Omental fat pad (tissue), 4 donors: ENCODE results near the gene SOCS7. TPM values are rescaled to one million over a fixed set of nuclear protein-coding genes. Genes with fewer than 3 reads are reported as not detected.

Source experiments
- ATAC-seq: fragments of 150-250 bp; one replicate; pipeline ENCODE4 v1.9.1; 2016; ENCODE audit warnings: mild to moderate bottlenecking, moderate library complexity; ENCODE audit not compliant: low FRiP score
- DNase-seq: peaks from one replicate; pipeline ENCODE4 v3.0.0-alpha.2; 2019; ENCODE audit warnings: low spot score
- CTCF ChIP-seq, 3 donors: fragments of 450-650 bp; IDR thresholded peaks; one replicate each; pipeline ENCODE4 v1.5.1; 2016 to 2017; ENCODE audit warnings: antibody characterized with exemption in 3 of 3, mild to moderate bottlenecking in 3 of 3, moderate library complexity in 2 of 3
- total RNA-seq, 4 donors: library from RNA; depleted of rRNA; stranded (reverse); fragments of >200 nt; gene quantifications; one replicate each; pipeline ENCODE4 v1.1.0, GENCODE V29; 2016

Gene SOCS7
- total RNA-seq, 4 donors from 2014 or later: 10.2 to 17.7 (median 12.9) TPM

DNA sequence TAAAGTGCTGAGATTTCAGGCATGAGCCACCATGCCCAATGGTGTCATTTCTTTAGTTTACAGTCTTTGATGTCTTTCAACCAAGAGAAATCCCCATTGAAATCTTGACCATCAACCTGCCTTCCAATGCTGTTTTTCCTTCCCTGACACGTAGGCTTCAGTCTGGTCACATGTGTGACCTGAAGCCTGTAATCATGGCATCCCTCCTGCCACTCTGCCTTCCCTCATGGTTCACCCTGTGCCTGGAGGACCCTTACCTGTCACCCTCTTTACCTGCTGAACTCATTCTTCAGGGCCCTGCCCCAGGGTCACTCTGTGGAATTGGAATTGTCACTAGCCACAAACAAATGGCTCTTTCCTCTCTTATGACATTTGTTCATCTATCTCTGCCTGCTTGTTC lies 58.6 kb downstream of the SOCS7 start:
- no peak for ATAC-seq
- DNase-seq: no peak
- no peak for TF ChIP-seq CTCF (IDR thresholded peaks at IDR 0.05)

DNA sequence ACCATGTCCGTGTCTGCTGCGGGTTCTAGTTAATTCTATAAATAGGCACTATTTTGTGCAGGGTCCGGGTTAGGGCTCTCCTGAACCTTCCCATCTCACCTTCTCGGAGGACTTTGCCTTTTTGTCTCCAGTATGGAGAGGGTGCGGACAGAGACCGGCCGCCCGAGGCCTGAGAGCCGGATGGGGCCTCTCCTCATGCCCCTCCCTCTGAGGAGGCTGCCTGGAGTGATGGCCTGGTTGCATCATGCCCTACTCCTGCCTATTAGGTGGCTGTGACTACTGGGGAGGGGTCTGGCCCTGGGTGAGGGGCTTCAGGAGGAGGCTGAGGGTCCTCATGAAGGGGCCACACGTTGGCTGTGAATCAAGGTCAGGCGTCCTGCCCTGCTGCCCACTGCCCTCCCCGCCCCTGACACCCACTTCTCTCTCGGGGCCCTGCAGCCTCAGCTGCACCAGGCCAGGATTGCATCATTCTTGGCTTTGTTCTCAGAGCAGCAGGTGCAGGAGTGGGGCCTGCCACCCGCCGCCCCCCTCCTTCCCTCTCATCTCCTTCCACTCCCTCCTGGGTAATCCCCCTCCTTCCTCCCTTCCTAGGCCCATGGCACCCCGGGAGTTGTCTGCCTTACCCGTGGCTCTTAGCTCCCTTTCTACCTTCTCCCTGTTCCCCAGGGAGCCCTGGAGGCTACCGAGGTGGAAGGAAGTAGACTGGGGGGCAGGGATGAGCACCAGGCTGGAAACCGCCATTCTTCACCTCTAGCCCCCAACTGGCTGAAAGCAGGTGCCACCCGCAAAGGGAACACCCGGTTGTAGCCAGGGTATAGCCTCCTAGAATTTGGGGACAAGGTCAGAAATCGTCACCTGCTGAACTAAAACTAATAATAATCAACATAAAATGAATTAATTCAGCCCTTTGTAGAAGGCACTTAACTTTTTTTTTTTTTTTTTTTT lies 63.9 kb downstream of the SOCS7 start:
- DNase-seq (no peak), ATAC-seq (no peak)
- no peak for TF ChIP-seq CTCF (IDR thresholded peaks at IDR 0.05)

GRCh38 chr17:38416840-38417209 lies 65.2 kb downstream of the SOCS7 start:
- TF ChIP-seq CTCF (IDR thresholded peaks at IDR 0.05): no peak
- no peak for ATAC-seq
- DNase-seq: no peak

- no peak for DNase-seq
- no peak for TF ChIP-seq CTCF (IDR thresholded peaks at IDR 0.05)
- ATAC-seq: no peak
These were observed 65.7 kb downstream of the SOCS7 start for GRCh38 chr17:38417210-38417951.

DNA sequence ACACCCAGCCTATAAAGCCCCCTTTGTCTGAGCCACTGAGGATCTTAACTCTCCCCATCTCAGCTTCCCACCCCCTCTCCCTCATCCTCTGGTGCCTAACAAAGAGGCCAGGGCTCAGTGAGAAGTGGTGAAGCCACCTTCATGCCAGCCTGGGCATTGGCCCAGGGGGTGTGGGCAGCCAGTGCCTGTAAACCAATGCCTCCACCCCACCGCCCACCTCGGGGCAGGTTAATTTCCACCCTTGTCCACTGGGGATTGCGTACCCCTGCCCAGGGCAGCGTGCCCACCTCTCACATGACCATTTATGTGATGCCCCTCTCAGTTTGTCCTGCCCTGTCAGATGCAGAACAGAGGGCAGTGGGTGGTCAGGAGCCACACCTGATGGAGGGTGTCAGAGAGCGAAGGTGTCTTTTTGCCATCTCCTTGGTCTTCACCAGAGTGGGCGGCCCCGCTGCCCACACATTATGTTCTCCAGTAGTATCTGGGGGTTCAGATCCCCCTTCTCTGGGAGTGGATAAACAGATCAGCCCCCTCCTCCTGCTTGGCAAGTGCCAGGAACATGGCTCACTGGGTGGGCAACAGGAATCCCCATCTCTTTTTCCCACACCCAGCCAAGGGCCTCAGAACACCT lies 66.5 kb downstream of the SOCS7 start:
- no peak for TF ChIP-seq CTCF (IDR thresholded peaks at IDR 0.05)
- no peak for ATAC-seq
- DNase-seq: no peak

DNA sequence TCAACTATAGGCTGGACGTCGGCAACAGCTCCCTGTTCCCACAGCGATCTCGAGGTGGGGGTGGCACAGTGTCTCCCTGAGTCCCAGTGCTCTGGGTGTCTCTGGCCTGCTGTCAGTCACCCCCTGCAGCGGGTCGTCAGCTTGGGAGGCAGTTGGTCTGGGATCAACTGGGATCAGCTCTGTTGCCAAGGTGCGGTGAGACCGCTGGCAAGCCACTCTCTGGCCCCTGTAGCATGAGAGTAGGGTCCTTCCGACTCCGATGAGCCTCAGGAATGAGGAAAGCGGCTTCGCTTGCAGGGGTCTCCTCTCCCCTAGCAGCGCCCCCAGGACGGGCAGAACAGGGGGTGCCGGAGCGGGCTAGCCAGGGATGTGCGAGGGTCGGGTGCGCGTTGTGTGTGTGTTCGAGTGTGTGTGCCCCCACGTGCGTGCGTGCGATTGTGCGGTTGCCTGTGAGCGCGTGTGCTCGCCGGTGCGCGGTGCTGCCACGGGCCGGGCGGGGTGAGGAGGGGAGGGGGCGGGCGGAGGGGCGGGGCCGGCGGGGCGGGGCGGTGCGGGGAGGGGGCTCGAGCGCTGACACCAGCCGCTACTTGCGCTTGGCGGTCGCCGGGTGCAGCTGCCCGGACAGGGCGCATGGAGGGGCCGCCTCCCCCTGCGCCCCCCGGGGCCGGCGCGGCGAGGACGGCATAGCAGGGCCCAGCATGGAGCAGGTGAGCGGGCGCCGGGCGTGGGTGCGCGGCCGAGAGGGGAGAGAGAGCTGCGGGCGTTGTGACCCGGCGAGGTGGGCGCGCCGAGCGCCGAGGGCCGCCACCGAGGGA lies 67.3 kb downstream of the SOCS7 start:
- no peak for TF ChIP-seq CTCF (IDR thresholded peaks at IDR 0.05)
- no peak for ATAC-seq
- DNase-seq: no peak
